Stimulated activated CD8-positive, alpha-beta memory T cell treated with anti-CD3 and anti-CD28 coated beads, Interleukin-15, amount 100 ng/mL, for 48 hours (primary cell): ENCODE measurements around the gene PCDH9.
"Not testable (repeated sequence)": the region's sequence is repeated elsewhere in the genome, so short reads cannot be mapped to it uniquely, and the experiment has no call there.

Experiments used
- DNase-seq, 2 donors: peaks; one replicate each; pipeline ENCODE4 v3.0.0-alpha.2; 2020; ENCODE audit warnings: low read depth in 2 of 2

The PCDH9 gene

DNA sequence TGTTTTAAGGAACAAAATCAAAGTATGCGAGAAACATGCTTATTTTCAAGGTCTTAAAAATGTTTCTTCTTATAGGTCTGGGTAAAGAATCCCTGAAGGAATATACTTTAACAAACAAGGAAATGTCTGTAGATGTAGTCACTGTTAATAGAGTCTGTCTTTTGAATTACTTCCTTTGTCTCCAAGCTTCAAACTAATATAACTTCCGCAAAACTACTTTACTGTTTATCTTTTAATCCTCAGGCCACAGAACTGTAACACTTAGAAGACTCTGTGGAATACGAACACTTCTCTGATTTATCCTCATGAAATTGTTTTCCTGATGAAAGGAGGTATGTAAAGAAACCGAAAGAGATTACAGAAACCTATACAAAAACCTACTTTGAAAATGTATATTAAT, 316.0 kb downstream of the PCDH9 start:
- no peak for DNase-seq

DNA sequence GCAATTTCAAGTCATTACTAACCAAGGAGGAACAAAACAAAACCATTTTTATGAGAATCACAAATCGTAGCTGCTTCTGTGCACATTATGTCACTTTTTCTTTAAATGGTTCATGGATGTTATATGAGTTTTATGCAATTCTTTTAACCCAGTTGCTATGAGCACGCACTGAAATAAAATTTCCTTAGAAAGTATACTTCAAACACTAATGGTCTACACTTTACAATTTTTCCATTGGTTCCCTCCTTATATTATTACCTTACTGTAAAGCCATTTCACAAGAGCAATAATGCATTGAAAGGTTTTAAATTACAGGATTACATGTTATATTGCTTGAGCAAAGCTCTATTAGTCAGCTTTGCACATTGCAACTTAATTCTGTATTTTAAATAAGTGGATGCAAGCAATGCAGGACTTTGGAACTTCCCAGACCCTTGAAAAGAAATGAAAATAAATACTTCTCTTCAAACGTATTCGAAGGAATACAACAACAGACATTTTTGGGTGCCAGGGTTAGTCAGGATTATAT, 318.7 kb downstream of the PCDH9 start:
- DNase-seq, result no peak

DNA sequence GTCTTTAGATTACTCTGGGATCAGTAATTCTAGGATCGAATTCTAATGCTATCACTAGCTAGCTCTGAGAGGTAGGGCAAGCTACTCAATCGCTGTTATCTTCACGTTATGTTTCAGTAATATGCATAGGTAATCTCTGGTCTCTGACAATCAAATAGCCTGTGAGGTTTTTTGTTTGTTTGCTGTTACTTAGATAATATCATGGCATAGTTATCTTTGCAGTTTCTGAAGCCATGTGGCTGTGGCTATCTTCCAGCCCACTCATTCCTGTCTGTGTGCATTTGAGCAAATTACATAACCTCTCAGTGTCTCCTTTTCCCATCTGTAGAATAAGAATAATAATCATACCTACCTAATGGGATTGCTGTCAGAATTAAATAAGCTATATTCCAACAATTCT, 330.2 kb downstream of the PCDH9 start:
- no peak for DNase-seq

DNA sequence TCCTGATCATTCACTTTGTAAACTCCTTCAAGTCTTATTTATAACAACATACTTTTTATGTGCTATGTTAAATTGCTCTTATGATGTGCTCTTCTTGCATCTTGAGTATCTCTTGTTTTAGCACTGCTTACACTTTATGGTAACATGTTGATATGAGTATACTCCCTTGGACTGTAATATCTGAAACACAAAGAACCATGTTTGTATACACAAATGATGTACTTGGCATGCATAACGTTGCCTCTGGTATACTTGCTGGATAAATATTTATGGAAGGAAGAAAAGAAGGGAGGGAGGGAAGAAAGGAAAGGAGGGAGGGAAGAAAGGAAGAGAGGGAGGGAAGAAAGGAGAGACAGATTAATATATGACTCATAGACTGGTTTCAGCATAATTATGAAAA, 333.2 kb downstream of the PCDH9 start:
- DNase-seq, result no peak

DNA sequence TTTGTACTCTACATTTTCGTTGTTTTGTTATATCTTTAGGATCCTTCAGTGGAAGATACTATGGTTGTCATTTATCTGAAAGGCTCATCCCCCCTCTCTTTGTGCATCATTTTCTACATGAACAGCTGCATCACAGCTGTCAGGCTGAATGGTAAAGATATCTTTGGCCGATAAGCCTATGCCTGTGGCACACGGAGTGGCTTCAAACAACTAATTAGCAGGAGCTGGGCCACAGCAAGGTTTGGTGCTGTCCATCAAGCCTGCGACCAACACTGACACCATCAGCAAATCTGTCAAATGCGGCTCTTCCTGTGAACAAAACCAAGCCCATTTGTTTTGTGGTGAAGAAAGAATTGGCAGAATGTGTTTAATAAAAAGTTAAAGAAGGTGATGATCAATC, 334.4 kb downstream of the PCDH9 start:
- no peak for DNase-seq

DNA sequence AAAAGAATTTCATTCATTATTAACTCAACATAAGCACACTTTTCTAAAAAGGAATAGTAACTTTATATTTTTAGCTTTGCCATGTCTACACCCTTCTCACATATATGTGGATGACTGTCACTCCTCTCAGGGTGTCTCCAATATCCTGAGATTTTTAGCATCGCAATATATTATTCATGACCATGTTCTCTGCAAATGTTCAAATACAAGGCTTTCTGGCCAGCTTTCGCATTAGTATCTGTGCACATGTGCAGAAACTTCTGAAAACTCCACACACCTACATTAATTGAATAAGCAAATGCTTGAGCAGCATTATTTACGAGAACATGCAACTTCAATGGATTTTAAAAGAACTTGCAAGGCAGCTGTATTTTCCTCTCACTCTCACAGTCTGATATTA, 334.8 kb downstream of the PCDH9 start:
- no peak for DNase-seq

DNA sequence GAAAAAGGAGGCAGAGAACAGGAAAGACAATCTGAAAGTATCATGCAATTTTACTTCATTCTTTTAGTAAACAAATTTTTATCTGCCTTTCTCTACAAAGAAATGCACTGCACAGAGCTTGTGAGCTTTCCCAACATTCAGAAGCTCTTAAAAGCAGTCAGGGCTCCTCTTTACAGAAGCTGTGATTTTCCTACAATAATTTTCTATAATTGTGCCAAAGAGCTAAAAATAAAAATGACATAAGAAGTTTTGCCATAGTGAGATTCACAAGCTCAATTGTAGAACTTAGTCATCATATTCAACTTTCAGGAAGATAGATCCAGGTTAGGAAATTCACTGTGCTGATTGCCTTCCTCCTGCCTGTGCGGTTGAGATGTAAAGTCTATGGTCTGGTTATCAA, 341.4 kb downstream of the PCDH9 start:
- no peak for DNase-seq

DNA sequence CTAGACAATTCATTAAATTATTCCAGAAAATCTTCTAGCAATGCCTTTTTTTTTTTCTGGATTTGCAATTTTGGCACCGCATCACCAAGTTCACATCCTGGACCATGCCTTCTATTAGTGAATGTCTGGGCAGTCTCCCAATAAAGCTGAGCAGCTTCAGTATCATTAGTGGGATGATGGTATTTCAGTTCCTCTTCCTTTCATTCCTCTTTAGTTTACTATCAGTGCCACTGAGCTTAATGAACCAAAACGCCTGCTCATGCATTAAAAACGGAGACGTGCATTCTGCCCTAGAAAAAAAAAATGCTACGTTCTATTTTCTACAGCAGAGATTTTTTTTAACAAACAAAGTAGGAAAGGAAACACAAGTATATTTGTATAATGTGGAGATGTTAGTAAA, 343.0 kb downstream of the PCDH9 start:
- no peak for DNase-seq

DNA sequence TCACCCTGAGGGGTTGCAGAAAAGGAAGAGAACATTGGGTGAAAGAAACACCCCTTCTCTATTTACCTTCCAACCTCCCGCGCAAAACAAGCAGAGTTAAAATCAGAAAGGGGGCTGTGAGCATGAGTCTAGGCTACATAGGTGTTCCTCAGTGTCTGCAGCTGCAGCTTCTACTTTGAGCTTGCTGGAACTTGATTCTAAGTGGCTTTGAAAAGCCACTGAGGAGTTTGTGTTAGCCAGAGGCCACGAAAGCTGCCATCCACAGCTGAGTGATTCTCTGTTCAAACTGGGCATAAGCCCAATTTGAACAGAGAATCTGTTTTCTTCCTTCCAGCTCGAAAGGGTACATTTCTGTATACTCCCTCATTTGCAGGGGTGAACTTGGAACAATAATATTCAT, 343.9 kb downstream of the PCDH9 start:
- DNase-seq, result no peak

DNA sequence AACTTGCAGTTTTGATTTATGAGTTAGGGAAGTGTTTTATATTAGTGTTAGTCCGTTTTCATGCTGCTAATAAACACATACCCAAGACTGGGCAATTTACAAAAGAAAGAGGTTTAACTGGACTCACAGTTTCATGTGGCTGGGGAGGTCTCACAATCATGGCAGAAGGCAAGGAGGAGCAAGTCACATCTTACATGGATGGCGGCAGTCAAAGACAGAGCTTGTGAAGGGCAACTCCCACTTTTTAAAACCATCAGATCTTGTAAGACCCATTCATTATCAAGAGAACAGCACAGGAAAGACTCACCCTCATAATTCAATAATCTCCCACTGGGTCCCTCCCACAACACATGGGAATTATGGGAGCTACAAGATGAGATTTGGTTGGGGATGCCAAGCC, 349.0 kb downstream of the PCDH9 start:
- not testable (repeated sequence) for DNase-seq

DNA sequence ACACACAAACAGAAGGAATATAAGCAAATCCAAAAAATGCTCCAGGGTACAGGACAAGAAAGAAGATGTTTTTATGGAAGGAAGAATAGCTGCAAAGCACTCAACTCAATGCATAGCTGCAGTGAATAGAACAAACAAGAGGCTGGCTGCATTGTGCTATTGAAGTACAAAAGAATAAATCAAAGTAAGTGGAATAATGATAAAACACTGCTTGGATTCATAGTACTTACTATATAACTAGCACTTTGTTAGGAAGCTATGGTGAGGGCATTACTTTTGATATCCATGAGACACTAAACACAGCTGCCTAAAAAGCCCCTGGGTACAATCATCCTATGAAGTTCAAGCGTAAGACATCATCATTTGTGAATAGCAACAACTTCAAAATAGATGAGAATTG, 350.1 kb downstream of the PCDH9 start:
- no peak for DNase-seq

DNA sequence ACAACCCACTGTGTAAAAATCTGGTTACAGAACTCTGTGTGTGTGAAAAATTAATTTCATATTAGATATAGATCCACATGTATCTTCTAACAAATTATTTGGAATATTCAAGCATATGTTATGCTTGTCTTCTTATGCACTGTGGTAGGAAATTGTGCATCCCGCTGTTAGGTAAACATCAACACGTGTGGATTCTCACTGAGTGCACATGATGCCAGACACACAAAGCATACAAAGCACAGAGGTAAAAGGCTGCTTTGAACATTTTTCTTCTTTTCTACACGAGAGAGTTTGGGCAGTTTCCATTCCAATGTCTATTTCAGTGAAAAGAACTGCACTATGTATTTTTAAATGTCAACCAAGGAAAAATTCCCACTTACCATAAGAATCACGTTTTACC, 354.9 kb downstream of the PCDH9 start:
- no peak for DNase-seq

DNA sequence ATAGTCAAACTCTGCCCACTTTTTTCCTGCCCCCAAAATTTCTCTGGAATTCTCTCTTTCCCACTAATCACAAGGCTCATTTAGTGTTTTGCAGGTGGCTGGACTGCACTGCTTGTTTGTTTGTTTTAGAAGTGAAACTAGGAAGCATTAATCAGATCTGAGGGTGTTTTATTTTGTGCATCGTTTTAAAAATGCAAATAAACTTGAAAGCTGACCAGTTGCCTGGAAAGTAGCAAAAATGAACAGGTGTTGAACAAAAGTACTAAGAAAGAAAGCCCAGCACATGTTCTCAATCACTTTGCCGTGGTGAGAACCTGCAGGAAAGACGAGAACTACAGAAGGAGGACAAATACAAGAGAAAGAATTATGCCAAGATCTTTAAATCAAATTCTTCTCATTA, 365.5 kb downstream of the PCDH9 start:
- no peak for DNase-seq

DNA sequence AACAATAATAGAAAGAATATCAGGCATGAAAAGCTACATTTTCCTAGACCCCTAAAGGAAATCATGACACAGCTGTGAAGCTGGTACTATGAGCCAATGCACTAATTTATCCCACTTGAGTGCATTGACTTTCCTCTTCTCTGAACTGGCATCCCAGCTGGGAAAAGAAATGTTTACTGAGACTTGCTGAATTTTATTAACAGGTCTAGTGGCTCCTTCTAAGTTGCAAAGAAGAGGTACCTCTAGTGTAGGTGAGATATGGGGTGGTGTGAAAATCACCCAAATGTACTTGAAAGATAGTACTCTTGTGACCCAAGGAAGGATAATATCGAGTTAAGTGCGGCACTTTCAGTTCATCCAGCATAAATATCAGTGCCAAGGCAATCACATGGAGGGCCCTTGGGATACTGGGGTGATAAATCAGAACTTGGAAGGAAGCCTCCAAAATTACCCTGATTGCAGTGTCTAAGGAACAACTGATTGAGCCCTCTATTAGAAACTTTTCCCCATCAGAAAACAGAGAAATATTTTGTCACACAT, 369.2 kb downstream of the PCDH9 start:
- no peak for DNase-seq

DNA sequence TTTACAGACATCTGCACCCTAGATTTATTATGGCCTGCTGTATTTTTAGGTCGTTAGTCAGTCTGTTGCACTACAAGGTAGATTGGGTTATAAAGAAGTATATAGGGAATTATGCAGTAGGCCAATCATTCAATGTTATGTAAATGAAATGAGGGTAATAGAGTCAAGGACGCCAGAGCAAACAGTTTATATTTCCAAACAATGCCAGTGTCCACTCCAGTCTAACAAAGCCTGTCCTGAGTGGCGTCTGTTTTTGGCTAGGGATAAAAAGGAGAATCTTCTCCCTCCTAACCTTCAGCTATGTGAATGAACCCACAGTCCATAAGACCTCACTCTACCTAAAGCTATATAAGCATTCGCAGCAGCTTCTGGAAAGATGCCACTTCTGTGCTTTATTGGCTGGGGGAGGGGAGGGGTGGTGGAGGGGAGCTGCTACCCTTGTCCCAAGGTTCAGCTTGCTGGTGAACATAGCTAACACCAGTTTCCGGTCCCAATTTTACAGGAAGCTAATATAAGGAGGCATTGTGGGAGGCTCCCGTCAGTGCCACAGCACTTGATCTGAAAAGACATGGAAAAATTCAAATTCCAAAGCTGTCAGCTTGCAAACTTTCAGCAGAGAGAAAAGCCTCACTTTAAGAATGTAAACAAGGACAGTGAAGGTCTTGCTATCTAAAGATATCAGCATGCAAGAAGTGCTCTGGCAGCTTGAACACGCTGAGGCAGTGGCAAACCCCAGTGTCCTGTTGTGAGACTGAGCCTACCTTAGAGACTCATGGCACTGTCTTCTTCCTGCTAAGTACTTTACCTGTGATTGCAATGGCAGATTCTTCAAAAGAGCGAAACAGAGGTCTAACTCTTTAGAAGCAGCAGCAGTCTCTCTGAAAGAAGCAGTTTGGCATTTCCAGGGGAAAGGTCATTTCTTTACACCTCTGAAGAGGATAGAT, 369.9 kb downstream of the PCDH9 start:
- DNase-seq, result no peak

DNA sequence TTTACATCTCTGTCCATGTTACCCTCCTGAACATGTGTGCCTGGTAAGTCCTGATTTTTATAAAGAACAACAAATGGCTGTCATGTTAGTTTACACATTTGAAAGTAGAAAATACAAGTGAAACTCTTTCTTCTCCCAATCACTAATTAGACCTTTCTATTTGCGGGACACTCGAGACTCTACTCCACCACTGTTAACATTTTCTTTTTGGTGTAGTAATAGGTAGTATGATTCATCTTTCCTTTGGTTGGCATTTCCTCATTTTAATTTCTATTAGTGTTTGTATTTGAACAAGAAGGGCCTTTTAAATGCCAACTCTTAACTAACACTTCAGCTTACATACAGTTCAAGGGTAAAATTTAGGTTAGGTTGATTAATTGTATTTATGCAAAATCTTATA, 371.1 kb downstream of the PCDH9 start:
- no peak for DNase-seq

DNA sequence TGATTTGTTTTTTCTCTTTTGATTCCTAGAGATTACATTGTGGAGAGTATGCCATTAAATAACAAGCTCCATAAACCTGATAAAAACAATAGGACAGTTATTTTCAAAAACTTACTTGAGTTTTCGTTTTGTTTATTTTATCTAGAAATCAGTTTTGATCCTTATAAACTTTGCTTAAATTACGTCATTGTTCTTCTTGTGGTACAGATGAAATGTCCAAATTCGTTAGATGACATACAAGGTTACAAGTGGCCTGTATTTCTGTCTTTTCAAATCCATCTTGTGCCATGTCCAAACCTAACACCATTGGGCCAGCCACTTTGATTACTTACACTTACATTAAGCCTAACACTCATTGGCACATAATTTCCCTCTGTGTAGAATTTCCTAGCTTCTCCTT, 372.0 kb downstream of the PCDH9 start:
- no peak for DNase-seq

DNA sequence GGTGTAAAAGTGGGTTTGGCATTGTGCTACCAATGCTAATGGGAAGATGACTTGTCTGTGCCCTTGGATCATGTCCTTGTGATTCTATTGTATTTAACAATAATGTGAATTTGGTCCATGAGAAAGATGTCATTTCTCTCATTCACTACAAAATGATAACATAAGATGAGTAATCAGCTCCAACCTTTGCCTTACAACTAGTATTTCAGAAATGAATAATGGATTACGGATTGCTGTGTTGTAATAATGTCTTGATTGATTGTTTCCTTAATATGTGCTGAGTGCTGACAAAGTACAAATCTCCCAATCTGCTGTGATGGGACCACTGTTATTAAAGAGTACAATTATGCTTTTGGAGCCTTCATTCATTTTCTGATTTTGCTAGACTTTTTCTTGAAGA, 375.0 kb downstream of the PCDH9 start:
- no peak for DNase-seq

DNA sequence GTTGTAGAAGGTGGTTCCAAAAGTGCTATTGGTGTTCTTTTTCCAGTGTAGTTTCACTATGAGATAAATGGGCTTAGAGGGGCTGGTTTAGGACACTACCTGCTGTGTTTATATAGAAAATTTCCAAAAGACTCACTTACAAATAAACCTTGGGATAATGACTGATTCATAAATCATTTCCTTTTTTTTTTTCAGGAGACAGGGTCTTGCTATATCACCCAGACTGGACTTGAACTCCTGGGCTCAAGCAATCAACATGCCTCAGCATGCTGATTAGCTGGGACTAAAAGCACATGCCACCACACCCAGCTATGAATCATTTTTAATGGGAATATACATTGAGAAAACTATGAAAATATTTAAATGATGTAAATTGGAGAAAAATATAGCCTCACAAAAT, 376.6 kb downstream of the PCDH9 start:
- DNase-seq, result no peak

DNA sequence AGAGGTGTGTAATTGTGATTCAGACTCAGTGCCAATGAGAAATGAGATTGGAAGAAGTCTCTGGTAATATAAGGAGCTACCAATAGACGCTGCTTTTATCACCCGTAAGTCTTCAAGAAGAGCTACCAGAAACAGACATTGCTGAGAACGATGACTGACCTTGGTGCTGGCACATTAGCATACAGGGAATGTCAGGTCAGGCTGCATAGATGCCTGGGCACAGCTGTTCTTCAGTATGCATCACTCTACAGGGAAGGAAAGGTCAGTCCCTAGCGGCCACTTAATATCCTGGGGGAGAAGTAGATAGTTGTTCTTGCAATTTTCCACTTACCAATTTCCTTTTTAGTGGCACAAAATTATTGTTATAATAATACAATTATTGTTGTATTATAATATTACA, 380.4 kb downstream of the PCDH9 start:
- DNase-seq, result no peak

DNA sequence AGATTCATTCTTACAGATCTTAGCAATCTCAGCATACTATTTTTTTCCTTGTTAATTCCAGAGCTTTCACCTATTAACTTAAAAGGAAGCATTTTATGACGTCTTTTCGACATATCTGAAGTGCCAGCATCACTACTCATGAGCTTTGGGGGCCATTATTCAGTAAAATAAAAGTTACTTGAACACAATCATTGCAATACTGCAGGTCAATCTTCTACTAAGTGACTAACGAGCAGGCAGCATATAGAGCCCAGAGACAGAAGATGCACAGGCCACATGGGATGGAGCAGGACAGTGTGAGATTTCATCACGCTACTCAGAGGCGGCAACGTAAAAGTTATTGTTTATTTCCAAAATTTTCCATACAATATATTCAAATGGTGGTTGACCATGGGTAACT, 382.6 kb downstream of the PCDH9 start:
- DNase-seq, result no peak

DNA sequence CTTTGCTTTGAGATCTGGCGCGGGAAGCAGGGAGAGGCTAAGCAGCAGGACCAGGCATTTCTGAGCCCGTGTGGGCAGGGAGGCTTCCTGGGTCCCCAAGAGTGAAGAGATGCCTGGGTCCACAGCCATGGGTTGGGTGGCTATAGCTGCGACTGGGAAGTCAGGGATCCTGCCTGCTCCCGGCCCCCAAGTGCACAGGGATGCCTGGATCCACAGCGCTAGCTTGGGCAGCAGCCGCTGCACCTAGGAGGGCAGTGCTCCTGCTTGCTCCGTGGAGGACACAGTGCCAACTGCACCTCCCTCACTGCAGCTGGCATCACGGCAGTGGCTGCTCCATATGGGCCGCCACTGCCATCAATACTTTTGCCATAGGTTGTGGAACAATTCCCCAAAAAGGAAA, 384.7 kb downstream of the PCDH9 start:
- DNase-seq, result no peak

DNA sequence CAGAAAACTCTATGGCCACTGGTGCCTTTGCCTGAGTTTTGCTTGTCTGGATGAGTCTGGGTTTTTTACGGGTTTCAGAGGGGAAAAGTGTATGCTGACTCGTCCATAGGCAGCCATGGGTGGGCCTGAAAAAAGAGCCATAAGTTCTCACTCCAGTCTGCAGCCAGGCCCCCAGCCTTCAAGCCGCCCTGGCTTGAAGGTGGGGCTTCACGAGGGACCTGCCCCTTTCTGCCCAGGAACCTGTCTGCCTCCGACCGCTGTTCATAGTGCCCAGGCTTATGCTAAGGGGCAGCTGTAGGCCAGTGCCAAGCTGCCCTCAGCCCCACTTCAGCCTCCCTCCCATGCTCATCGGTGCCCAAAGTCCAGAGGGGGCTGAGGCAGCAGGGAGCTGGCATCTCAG, 385.2 kb downstream of the PCDH9 start:
- no peak for DNase-seq
